ENCODE data around the gene VPS37B. TPM values are rescaled to one million over a fixed set of nuclear protein-coding genes. Genes with fewer than 3 reads are reported as not detected.
A peak's percentile ranks its signal among the peaks of the same experiment; 100 is the strongest.

Gene VPS37B
- total RNA-seq, 2 experiments from 2014 or later = 17.8 to 18.4 TPM

DNA sequence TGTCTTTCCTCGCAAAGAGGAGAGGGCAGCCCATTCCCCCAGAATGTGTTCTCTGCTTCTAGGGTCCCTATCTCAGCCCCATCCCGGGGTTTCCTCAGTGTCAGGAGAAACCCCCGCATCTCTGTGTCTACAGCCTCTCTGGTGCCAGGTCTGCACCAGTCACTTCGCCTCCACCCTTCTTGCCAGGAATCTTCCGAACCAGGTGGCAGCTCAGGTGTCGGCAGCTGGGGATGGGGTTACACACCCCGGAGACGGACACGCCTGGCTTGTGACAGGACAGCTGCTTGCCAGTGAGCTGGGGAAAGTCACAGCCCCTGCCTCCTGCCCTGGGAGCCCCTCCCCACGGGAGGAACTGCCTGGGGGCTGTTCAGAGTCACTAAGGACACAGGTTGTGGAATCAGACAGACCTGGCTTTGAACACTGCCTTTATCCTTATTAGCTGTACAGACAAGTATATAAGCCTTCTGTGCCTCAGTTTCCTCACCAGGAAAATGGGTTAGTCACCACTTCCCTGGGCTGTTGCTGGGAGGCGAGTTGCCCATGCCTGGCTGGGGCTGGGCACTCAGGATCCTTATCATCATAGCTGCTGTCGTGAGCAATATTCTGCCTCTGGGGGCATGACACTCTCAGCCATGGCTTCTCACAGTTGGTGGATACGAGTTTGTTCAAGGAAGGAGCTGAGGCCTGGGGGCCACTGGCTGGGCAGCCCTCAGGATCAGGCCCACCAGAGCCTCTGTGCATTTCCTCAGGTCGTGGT, 49.9 kb downstream of the VPS37B start:
- no peaks in the 10 kb centered on the region for H3K9me3 Mint-ChIP-seq
- TF ChIP-seq, protein P1, sequence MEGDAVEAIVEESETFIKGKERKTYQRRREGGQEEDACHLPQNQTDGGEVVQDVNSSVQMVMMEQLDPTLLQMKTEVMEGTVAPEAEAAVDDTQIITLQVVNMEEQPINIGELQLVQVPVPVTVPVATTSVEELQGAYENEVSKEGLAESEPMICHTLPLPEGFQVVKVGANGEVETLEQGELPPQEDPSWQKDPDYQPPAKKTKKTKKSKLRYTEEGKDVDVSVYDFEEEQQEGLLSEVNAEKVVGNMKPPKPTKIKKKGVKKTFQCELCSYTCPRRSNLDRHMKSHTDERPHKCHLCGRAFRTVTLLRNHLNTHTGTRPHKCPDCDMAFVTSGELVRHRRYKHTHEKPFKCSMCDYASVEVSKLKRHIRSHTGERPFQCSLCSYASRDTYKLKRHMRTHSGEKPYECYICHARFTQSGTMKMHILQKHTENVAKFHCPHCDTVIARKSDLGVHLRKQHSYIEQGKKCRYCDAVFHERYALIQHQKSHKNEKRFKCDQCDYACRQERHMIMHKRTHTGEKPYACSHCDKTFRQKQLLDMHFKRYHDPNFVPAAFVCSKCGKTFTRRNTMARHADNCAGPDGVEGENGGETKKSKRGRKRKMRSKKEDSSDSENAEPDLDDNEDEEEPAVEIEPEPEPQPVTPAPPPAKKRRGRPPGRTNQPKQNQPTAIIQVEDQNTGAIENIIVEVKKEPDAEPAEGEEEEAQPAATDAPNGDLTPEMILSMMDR (IDR thresholded peaks at IDR 0.05) = no peak
- no peak for ATAC-seq
- ChIA-PET POLR2A (interaction anchor here (0.7 kb wide), 1 partner anchor 26 kb away, joined by 3 read pairs; no protein-coding TSS in a partner anchor), CTCF (interaction anchor here (0.8 to 2.1 kb wide), 4 partner anchors 10 to 52 kb away, joined by 3 to 8 read pairs (median 4); partner anchors contain the start of gene HIP1R)
- H3K4me1 Mint-ChIP-seq (ENCODE audit: low read depth) = peaks cover 3% of the 10 kb centered on the region
- intact Hi-C loops (cut with micrococcal nuclease) = no loop called here
- no peak overlapping the region for H3K4me3 Mint-ChIP-seq
- no peak for DNase-seq
- H3K27me3 Mint-ChIP-seq = no peaks in the 10 kb centered on the region
- H3K27ac Mint-ChIP-seq = no peak overlapping the region
- H3K36me3 Mint-ChIP-seq (ENCODE audit: low read depth) = no peaks in the 10 kb centered on the region

GRCh38 chr12:122845041-122845864, 50.7 kb downstream of the VPS37B start:
- H3K27me3 Mint-ChIP-seq = no peaks in the 10 kb centered on the region
- H3K36me3 Mint-ChIP-seq (ENCODE audit: low read depth) = no peaks in the 10 kb centered on the region
- H3K4me3 Mint-ChIP-seq = no peak overlapping the region
- ChIA-PET POLR2A (interaction anchor here (1.2 kb wide), 1 partner anchor 129 kb away, joined by 3 read pairs; the partner anchor contains the start of gene OGFOD2), CTCF (interaction anchor here (0.6 to 1.5 kb wide), 2 partner anchors 51 to 290 kb away, joined by 3 read pairs; no protein-coding TSS in a partner anchor)
- no peak for DNase-seq
- intact Hi-C loops (cut with micrococcal nuclease) = no loop called here
- H3K9me3 Mint-ChIP-seq = no peaks in the 10 kb centered on the region
- peaks cover 7% of the 10 kb centered on the region for H3K4me1 Mint-ChIP-seq (ENCODE audit: low read depth)
- TF ChIP-seq, protein P1 (IDR thresholded peaks at IDR 0.05) = no peak
- no peak overlapping the region for H3K27ac Mint-ChIP-seq
- ATAC-seq = no peak

DNA sequence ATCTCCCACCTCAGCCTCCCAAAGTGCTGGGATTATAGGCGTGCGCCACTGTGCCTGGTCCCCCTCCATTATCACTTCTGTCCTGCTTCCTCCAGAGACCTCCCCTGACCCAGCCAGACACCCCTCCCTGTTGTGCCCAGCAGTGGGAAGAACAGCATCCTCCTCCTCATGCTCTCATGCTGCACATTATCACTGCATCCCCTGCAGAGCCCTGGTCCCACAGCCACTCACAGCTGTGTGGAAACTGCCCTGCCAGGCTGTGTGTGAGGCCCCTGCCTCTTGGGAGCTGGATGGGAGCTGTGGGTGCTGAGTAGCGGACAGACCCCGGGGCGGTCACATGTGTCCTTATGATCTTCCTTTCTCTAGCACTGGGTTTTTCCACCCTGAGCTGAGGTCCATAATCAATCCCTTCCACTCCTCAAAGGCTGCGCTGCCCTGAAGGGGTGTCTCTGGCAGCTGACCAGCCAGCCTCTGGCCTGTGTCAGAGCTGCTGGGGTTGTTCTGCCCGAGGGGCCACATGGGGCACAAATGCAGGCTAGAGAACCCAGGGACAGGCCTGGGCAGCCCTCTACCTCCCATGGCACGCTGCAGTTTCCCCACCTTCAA, 51.5 kb downstream of the VPS37B start:
- intact Hi-C loops (cut with micrococcal nuclease) = no loop called here
- TF ChIP-seq, protein P1 (IDR thresholded peaks at IDR 0.05) = no peak
- H3K4me3 Mint-ChIP-seq = no peak overlapping the region
- no peak for ATAC-seq
- H3K4me1 Mint-ChIP-seq (ENCODE audit: low read depth) = peaks cover 14% of the 10 kb centered on the region
- H3K36me3 Mint-ChIP-seq (ENCODE audit: low read depth) = no peaks in the 10 kb centered on the region
- ChIA-PET CTCF (interaction anchor here (1.5 kb wide), 1 partner anchor 50 kb away, joined by 3 read pairs; no protein-coding TSS in a partner anchor), POLR2A (interaction anchor here (1.2 kb wide), 1 partner anchor 130 kb away, joined by 3 read pairs; the partner anchor contains the start of gene OGFOD2)
- no peak for DNase-seq
- H3K27me3 Mint-ChIP-seq = no peaks in the 10 kb centered on the region
- H3K9me3 Mint-ChIP-seq = no peaks in the 10 kb centered on the region
- no peak overlapping the region for H3K27ac Mint-ChIP-seq

- DNase-seq (no peak), ATAC-seq (no peak)
- Mint-ChIP-seq H3K9me3 (no peaks in the 10 kb centered on the region), H3K4me3 (no peak overlapping the region), H3K4me1 (ENCODE audit: low read depth) (peaks cover 16% of the 10 kb centered on the region), H3K27me3 (no peaks in the 10 kb centered on the region), H3K36me3 (ENCODE audit: low read depth) (no peaks in the 10 kb centered on the region), H3K27ac (peak overlapping the region; percentile 34)
- intact Hi-C loops (cut with micrococcal nuclease) = no loop called here
- TF ChIP-seq, protein P1 (IDR thresholded peaks at IDR 0.05) = no peak
- ChIA-PET CTCF (interaction anchor here (1.4 to 2.2 kb wide), 2 partner anchors 50 to 109 kb away, joined by 4 to 17 read pairs; no protein-coding TSS in a partner anchor), POLR2A (interaction anchor here (0.8 to 1.0 kb wide), 2 partner anchors 31 to 131 kb away, joined by 3 read pairs; no protein-coding TSS in a partner anchor)
These were observed 52.5 kb downstream of the VPS37B start for GRCh38 chr12:122843455-122843854.

Data from activated CD8-positive, alpha-beta T cell treated with anti-CD3 and anti-CD28 coated beads for 36 hours (primary cell).